HG02943 (cell line): ENCODE measurements around the gene MFSD12.

Experiments used
- ATAC-seq: cut with Tn5 transposase; IDR thresholded peaks from one replicate; pipeline ENCODE4 v1.9.1; 2021; ENCODE audit warnings: mild to moderate bottlenecking, low read depth, moderate library complexity; ENCODE audit not compliant: unreplicated experiment

MFSD12 gene

DNA sequence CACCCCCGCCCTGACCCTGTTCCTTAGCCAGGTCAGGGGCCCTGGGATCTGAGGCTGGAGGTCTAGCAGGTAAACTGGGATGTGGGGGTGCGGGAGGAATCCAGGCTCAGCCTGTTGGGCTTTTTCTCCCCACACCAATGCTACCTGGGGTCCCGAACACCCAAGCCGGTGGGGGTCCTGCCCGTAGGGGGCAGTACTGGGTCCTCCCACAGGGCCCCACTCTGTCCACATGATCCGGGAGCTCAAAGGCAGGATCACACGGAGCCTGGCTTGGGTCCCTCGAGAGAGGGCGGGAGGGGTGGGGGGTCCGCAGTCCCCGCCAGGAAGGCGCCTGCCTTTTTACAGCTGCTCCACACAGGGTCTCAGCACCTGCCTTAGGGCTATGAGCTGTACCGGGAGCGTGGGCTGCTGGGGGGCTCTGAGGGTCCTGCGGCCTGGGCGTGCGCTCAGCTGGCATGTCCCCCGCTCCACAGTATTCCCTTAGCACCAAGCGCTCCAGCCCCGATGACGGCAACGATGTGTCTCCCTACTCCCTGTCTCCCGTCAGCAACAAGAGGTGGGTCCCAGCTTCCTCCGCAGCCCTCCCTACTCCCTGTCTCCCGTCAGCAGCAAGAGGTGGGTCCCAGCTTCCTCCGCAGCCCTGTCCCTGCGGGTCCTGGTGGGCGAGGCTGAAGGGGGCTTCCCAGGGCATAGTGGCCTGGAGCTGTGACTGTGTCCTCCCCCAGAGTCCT is 30.7 kb downstream of the MFSD12 start:
- ATAC-seq: no peak

DNA sequence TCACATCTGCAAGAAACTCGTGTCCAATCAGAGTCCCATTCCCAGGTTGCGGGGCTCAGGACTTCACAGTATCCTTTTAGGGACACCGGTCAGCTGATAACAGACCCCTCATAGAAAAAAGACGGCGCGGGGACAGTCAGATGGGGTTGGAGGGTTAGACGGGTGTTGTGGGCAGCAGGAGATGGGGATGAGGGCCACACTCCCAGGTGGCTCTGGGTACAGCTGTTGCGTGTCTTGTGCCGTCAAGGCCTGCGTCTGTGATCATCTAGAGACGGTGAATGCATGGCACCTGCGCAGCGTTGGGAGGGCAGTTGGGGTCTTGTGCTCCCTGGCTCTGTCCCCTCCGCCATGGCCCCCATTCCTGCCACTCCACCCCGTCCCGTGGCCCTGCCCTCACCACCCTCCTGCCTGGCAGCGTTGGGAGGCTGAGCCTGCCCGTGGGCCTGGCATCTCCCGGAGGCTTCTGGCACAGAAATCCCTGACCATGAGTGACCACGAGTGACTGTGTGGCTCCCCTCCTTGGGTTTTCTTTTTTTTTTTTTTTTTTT is 32.4 kb downstream of the MFSD12 start:
- no peak for ATAC-seq

GRCh38 chr19:3524078-3524842 is 33.1 kb downstream of the MFSD12 start:
- ATAC-seq: no peak

- no peak for ATAC-seq
Measured at GRCh38 chr19:3523361-3524077, 33.9 kb downstream of the MFSD12 start.

GRCh38 chr19:3522421-3523360 is 34.7 kb downstream of the MFSD12 start:
- ATAC-seq: no peak

GRCh38 chr19:3521104-3521445 is 36.3 kb downstream of the MFSD12 start:
- no peak for ATAC-seq

- no peak for ATAC-seq
Measured at GRCh38 chr19:3520166-3521103, 37.0 kb downstream of the MFSD12 start.

- no peak for ATAC-seq
Measured at GRCh38 chr19:3519126-3519525, 38.3 kb downstream of the MFSD12 start.

- no peak for ATAC-seq
Measured at GRCh38 chr19:3518659-3519058, 38.7 kb downstream of the MFSD12 start.

GRCh38 chr19:3518255-3518654 is 39.1 kb downstream of the MFSD12 start:
- no peak for ATAC-seq

DNA sequence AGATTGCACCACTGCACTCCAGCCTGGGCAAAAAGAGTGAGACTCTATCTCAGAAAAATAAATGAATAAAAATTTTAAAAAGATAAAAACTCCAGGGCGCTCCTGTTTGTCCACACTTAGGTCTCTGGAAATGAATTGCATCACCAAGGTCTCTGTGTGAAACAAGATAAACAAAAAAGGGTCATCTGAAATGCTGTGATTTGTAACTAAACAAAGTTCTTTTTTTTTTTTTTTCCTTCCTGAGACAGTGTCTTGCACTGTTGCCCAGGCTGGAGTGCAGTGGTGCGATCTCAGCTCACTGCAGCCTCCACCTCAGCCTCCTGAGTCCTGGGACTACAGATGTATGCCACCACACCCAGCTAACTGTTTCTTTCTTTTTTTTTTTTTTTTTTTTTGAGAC is 39.7 kb downstream of the MFSD12 start:
- no peak for ATAC-seq

GRCh38 chr19:3516675-3517207 is 40.6 kb downstream of the MFSD12 start:
- ATAC-seq: no peak

GRCh38 chr19:3515891-3516422 is 41.4 kb downstream of the MFSD12 start:
- ATAC-seq: no peak

GRCh38 chr19:3514930-3515329 is 42.5 kb downstream of the MFSD12 start:
- no peak for ATAC-seq

DNA sequence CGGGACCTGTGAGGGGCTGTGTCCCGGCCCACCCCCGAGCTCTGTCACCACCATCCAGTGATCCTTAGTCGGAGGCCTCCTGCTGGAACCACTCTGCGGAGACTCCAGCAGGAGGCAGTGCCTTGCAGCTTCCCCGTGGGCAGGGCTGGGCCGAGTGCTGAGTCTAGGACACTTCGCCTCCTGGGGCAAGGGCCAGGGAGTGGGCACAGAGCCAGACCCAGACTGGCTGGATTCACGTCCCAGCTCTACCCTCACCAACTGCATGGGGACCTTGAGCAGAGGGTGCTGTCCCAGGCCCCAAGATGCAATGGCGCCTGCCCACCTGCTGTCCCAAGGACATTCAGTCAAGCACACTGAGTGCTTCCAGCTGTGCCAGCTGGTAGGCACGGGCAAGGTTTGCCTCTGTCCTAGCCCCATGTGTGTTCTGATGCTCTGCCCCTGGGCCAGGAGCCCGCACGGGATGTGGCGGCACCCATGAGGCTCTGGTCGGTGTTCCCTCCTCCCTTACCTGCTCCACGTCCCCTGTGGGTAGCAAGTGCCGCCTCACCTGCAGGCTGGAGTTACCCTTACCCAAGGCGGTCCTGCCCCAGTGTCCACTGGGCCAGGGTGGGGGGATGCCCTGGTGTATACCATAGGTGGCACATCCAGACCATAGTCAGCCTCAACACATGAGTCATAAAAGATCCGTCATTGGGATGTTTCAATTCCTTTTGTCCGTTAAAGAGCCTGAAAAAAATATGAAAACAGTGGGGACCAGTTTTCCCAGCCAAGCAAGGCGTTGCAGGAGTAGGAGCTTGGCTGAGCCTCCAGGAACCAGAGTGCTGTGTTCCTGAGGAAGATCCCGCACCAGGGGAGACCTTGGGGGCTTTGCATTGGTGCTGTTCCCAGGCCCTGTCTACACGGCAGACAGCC is 43.9 kb downstream of the MFSD12 start:
- no peak for ATAC-seq

DNA sequence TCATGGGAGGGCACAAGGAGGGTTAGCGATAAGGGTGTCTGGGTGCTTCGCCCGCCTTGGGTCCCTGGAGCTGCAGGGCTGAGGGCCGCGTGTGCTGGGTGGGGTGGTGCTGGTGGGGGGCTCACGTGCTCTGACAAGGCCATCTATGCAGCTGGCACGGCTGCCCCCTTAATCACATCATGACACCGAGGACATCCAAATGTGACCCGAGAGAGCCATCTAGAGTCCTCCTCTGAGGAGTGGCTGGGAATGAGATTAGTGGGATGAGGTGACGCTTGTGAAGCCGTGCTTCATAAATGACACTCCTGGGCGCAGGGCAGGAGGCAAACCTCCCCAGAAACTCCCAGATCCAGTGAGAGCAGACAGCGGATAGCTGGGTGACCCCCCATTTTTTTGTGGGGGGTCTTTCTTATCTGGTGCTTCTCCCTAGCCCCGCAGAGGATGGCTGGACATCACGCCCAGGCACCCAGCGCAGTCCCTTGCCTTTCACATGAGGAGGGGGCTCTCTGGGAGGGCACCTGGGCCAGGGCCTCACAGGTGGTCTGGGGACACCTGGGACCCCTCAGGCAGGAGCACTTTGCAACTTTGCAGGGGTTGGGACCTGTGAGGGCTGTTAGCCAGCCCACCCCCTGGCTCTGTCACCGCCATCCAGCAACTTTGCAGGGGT is 44.7 kb downstream of the MFSD12 start:
- ATAC-seq: no peak
